NCI-H2171 (cell line): Measurements from ENCODE around the gene ZNF426.

Experiments used
- DNase-seq: peaks from one replicate; lab custom pipeline; 2025; lab: John Stamatoyannopoulos, UW

The ZNF426 gene

GRCh38 chr19:9498183-9498902, 40.1 kb downstream of the ZNF426 start, which contains the start of gene ZNF560:
Gene ZNF560, minus strand, starts transcription at chr19:9498616. Its CDS starts 23,303 bp downstream, at chr19:9475313.
- no peak for DNase-seq

- no peak for DNase-seq
These were observed 44.3 kb downstream of the ZNF426 start for GRCh38 chr19:9494096-9494495.

DNA sequence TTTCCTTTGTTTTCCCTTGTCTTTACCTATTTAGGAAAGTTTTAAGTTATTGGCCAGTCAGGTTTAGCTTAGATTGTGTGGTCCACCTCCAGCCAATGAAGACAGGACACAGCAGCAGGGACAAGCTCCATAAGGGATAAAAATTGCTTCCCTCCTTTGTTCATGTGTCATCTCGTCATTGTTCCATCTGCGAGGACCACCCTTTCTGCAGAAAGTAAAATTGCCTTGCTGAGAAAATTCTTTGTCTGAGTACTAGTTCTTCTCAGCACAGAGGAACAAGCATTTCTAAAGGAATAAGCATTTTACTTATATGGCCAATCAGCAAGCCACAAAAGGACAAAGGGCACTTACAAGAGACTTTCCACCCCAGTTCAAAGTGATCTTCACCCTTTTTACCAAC, 51.4 kb downstream of the ZNF426 start:
- DNase-seq: no peak

DNA sequence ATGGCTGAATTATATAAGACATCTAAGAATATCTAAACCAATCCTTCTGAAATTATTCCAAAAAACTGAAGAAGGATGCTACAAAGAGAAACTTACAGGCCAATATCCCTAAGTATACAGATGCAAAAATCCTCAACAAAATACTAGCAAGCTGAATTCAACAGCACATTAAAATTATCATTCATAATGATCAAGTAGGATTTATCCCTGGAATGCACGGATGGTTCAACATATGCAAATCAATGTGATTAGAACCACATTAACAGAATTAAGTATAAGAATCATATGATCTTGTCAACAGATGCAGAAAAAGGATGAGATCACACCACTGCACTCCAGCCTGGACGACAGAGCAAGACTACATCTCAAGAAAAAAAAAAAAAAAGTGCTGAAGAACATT, 53.3 kb downstream of the ZNF426 start:
- no peak for DNase-seq

- no peak for DNase-seq
These were observed 63.5 kb downstream of the ZNF426 start for GRCh38 chr19:9474975-9475374.
